Left lung (tissue), 10 donors: ENCODE data around the gene MROH7. TPM values are rescaled to one million over a fixed set of nuclear protein-coding genes. Genes with fewer than 3 reads are reported as not detected.

ENCODE experiments used
- ATAC-seq: fragments of 200-7000 bp; cut with Tn5 transposase; one replicate; pipeline ENCODE4 v1.9.1; 2020; ENCODE audit warnings: moderate library complexity
- DNase-seq, 4 donors: peaks; one replicate each; pipeline ENCODE4 v3.0.0-alpha.2; 2013 to 2020
- H3K27ac ChIP-seq, 2 donors: fragments of 200-600 bp; sonication (generic) in 1 of 2; one replicate each; pipeline versions ENCODE4 v1.5.0 to v1.8.0; 2020 to 2021
- H3K27me3 ChIP-seq, 2 donors: fragments of 200-600 bp; sonication (generic) in 1 of 2; one replicate each; pipeline versions ENCODE4 v1.5.0 to v1.8.0; 2020 to 2021
- H3K36me3 ChIP-seq, 2 donors: fragments of 200-600 bp; sonication (generic) in 1 of 2; one replicate each; pipeline versions ENCODE4 v1.5.0 to v1.8.0; 2020 to 2021
- H3K4me1 ChIP-seq, 2 donors: fragments of 200-600 bp; one replicate each; pipeline ENCODE4 v1.8.0; 2021
- H3K4me3 ChIP-seq, 2 donors: fragments of 200-600 bp; sonication (generic) in 1 of 2; one replicate each; pipeline versions ENCODE4 v1.5.0 to v1.8.0; 2020 to 2021; ENCODE audit warnings: mild to moderate bottlenecking in 1 of 2
- H3K9me3 ChIP-seq, 2 donors: fragments of 200-600 bp; sonication (generic) in 1 of 2; one replicate each; pipeline versions ENCODE4 v1.5.0 to v1.8.0; 2020 to 2021
- intact Hi-C, 2 donors: fragments of 100-400 bp; cut with DNase I; formaldehyde crosslinking; loops; one replicate each; pipeline versions ENCODE4 v1.11.2 to v1.14.2; 2022
- polyA plus RNA-seq, 6 donors: library from polyadenylated mRNA; unstranded; fragments of 120-200 nt; gene quantifications; one replicate each; pipeline ENCODE4 v1.2.1, GENCODE V29; 2013; ENCODE audit not compliant: insufficient read length in 6 of 6
- total RNA-seq, 2 donors: library from RNA; stranded (reverse); fragmentation: NEBNext Ultra II Directional; extraction: Animal tissue kit (Norgen Biotek cat#: 25700); gene quantifications; one replicate each; pipeline ENCODE4 v1.2.1, GENCODE V29; 2021
- TF ChIP-seq, protein P1 (sequence below), 2 donors: fragments of 200-600 bp; sonication (generic) in 1 of 2; IDR thresholded peaks; one replicate each; pipeline versions ENCODE4 v1.5.0 to v1.8.0; 2021; ENCODE audit warnings: antibody characterized with exemption in 2 of 2
- donor health status: DM: no; HTN: yes; CAD: no.
- donor health status: DM: no; HTN: no; CAD: no.

Gene MROH7
- total and polyA plus RNA-seq, 8 donors = 0.70 to 16.2 (median 12.8) TPM

DNA sequence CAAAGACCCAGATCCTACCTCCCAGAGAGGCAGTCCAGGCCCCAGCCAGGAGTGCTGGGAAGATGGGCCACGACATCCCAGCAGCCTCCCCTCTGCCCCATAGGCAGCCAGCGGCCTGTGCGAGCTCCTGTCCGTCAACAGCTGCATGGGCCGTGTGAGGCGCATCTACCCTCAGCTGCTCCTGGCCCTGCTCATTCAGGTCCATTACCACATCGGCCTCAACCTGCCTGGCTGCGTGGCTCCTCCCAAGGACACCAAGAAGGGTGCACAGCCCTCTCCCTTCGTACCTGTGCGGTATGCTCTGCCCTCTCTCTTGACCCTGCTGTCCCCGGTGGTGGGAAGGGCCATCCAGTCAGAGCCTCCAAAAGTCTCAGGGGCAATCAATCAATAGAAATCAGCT, 44.6 kb downstream of the MROH7 start:
- Histone ChIP-seq H3K4me3 (no peak overlapping the region), H3K27me3 (no peaks in the 10 kb centered on the region), H3K9me3 (no peaks in the 10 kb centered on the region), H3K36me3 (no peaks in the 10 kb centered on the region), H3K4me1 (no peaks in the 10 kb centered on the region), H3K27ac (no peak overlapping the region)
- intact Hi-C loops = no loop called here
- TF ChIP-seq, protein P1, sequence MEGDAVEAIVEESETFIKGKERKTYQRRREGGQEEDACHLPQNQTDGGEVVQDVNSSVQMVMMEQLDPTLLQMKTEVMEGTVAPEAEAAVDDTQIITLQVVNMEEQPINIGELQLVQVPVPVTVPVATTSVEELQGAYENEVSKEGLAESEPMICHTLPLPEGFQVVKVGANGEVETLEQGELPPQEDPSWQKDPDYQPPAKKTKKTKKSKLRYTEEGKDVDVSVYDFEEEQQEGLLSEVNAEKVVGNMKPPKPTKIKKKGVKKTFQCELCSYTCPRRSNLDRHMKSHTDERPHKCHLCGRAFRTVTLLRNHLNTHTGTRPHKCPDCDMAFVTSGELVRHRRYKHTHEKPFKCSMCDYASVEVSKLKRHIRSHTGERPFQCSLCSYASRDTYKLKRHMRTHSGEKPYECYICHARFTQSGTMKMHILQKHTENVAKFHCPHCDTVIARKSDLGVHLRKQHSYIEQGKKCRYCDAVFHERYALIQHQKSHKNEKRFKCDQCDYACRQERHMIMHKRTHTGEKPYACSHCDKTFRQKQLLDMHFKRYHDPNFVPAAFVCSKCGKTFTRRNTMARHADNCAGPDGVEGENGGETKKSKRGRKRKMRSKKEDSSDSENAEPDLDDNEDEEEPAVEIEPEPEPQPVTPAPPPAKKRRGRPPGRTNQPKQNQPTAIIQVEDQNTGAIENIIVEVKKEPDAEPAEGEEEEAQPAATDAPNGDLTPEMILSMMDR (IDR thresholded peaks at IDR 0.05) = no peak
- ATAC-seq (no peak), DNase-seq (no peak)

DNA sequence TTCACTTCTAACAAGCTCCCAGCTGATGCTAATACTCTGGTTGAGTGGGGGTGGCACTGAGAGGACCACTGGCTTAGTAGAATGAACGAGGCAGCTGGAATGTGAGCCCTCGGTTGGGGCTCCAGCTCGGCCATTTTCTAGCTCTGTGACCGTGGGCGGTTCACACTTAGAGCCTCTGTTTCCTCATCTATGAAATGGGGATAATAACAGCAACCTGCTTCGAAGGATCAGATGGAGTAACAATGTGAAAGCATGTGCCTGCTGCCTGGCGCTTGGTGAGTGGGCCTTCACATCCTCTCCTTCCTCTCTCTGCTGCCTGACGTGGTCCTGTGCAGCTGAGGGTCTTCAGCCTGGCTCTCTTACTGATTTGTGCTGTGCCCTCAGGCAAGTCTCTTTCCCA, 53.2 kb downstream of the MROH7 start:
- Histone ChIP-seq H3K4me3 (no peak overlapping the region), H3K27ac (no peak overlapping the region), H3K9me3 (no peaks in the 10 kb centered on the region), H3K36me3 (no peaks in the 10 kb centered on the region), H3K27me3 (no peaks in the 10 kb centered on the region), H3K4me1 (no peaks in the 10 kb centered on the region)
- DNase-seq (no peak), ATAC-seq (no peak)
- intact Hi-C loops = no loop called here
- TF ChIP-seq, protein P1 (IDR thresholded peaks at IDR 0.05) = no peak

DNA sequence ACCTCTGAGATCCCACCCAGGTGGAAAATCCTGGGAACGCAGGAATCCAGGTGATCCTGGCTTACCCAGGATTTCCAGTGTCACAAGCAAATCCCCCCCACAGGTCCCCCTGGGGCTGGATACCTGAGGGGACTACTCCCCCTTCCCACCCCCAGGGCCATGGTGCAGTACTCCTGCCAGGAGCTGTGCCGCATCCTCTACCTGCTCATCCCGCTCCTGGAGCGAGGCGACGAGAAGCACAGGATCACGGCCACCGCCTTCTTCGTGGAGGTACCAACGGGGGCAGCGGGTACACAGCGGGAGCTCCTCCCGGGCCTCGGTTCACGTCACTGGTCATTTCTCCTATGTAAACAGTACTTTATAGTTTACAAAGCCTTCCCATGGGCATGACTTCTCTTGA, 53.6 kb downstream of the MROH7 start:
- no peak for ATAC-seq
- no peaks in the 10 kb centered on the region for H3K9me3 ChIP-seq
- no peak for DNase-seq
- intact Hi-C loops = no loop called here
- no peak overlapping the region for H3K4me3 ChIP-seq
- H3K4me1 ChIP-seq = no peaks in the 10 kb centered on the region
- no peak overlapping the region for H3K27ac ChIP-seq
- TF ChIP-seq, protein P1 (IDR thresholded peaks at IDR 0.05) = no peak
- H3K27me3 ChIP-seq = no peaks in the 10 kb centered on the region
- H3K36me3 ChIP-seq = no peaks in the 10 kb centered on the region

DNA sequence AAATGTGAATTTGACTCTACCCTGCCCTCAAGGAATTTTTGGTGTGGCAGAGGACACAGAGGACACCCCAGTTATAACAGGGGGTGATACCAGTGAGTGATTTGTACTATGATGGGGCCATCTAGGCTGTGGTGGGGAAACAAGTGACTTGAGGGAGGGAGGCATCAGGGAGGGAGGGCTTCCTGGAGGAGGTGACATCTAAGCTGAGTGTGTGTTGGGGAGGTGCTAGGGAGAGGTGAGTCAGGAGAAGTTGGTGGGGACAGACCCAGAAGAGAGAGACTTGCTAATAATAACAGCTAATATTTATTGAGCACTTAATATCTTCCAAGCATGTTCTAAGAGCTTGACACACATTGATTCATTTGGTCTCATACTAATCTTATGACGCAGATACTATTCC, 54.2 kb downstream of the MROH7 start:
- intact Hi-C loops = no loop called here
- Histone ChIP-seq H3K27ac (no peak overlapping the region), H3K4me3 (no peak overlapping the region), H3K4me1 (no peaks in the 10 kb centered on the region), H3K9me3 (no peaks in the 10 kb centered on the region), H3K27me3 (no peaks in the 10 kb centered on the region), H3K36me3 (no peaks in the 10 kb centered on the region)
- DNase-seq = no peak
- TF ChIP-seq, protein P1 (IDR thresholded peaks at IDR 0.05) = no peak
- ATAC-seq = no peak

DNA sequence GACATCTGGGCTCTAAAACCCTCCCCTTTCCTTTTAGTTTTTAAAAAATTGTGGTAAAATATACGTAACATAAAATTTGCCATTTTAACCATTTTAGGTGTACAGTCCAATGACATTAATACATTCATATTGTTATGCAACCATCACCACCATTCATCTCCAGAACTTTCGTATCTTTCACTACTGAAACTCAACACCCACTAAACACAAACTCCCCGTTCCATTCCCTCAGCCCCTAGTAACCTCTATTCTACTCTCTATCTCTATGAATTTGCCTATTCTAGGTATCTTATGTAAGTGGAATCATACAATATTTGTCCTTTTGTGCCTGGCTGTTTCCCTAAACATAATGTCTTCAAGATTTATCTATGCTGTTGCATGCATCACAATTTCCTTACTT, 54.7 kb downstream of the MROH7 start:
- Histone ChIP-seq H3K36me3 (no peaks in the 10 kb centered on the region), H3K4me1 (no peaks in the 10 kb centered on the region), H3K27ac (no peak overlapping the region), H3K27me3 (no peaks in the 10 kb centered on the region), H3K4me3 (no peak overlapping the region), H3K9me3 (no peaks in the 10 kb centered on the region)
- TF ChIP-seq, protein P1 (IDR thresholded peaks at IDR 0.05) = no peak
- ATAC-seq (no peak), DNase-seq (no peak)
- intact Hi-C loops = no loop called here
